GM23338 (cell line): ENCODE data around the gene AIF1L. TPM values are rescaled to one million over a fixed set of nuclear protein-coding genes. Genes with fewer than 3 reads are reported as not detected.
"Not testable (repeated sequence)": the region's sequence is repeated elsewhere in the genome, so short reads cannot be mapped to it uniquely, and the experiment has no call there.

Experiments used
- ATAC-seq: fragments of 200-7000 bp; cut with Tn5 transposase; 3 replicates; pipeline ENCODE4 v1.9.1; 2020
- DNase-seq: peaks from one replicate; pipeline ENCODE4 v3.0.0-alpha.2; 2015; ENCODE audit warnings: low spot score
- H2AFZ ChIP-seq: fragments of 200-600 bp; sonication (generic); 2 replicates; pipeline ENCODE4 v1.8.0; 2016; ENCODE audit warnings: antibody characterized with exemption, mild to moderate bottlenecking, moderate library complexity
- H3F3A ChIP-seq: fragments of 200-600 bp; sonication (generic); replicated peaks from 2 replicates; pipeline ENCODE4 v1.8.0; 2017; ENCODE audit warnings: antibody characterized with exemption, mixed run types, low read depth
- H3K27ac ChIP-seq: fragments of 200-600 bp; sonication (generic); 2 replicates; pipeline ENCODE4 v1.6.1; 2016; ENCODE audit warnings: low read depth
- H3K27me3 ChIP-seq: fragments of 200-600 bp; sonication (generic); 2 replicates; pipeline ENCODE4 v1.8.0; 2016; ENCODE audit warnings: mild to moderate bottlenecking, mixed run types, moderate library complexity; ENCODE audit not compliant: insufficient read depth
- H3K36me3 ChIP-seq: fragments of 200-600 bp; sonication (generic); 2 replicates; pipeline ENCODE4 v1.8.0; 2016; ENCODE audit warnings: mild to moderate bottlenecking; ENCODE audit not compliant: insufficient read depth
- H3K4me1 ChIP-seq: fragments of 200-600 bp; sonication (generic); 2 replicates; pipeline ENCODE4 v1.8.0; 2016; ENCODE audit warnings: mild to moderate bottlenecking, moderate library complexity; ENCODE audit not compliant: insufficient read depth
- H3K4me2 ChIP-seq: fragments of 200-600 bp; sonication (generic); 2 replicates; pipeline ENCODE4 v1.7.1; 2017; ENCODE audit warnings: mixed run types
- H3K4me3 ChIP-seq: fragments of 200-600 bp; sonication (generic); 2 replicates; pipeline ENCODE4 v1.6.1; 2016; ENCODE audit warnings: mixed run types
- H3K79me2 ChIP-seq: fragments of 200-600 bp; sonication (generic); replicated peaks from 2 replicates; pipeline ENCODE4 v1.8.0; 2017; ENCODE audit warnings: mild to moderate bottlenecking; ENCODE audit not compliant: insufficient read depth
- H3K9me2 ChIP-seq: fragments of 200-600 bp; sonication (generic); 2 replicates; pipeline ENCODE4 v1.8.0; 2017; ENCODE audit not compliant: insufficient read depth
- H4K20me1 ChIP-seq: fragments of 200-600 bp; sonication (generic); replicated peaks from 2 replicates; pipeline ENCODE4 v1.8.0; 2017; ENCODE audit warnings: mild to moderate bottlenecking; ENCODE audit not compliant: insufficient read depth
- H3K27ac Mint-ChIP-seq: 2 replicates; pipeline ENCODE4 v1.8.0; 2020; ENCODE audit warnings: inconsistent platforms, mild to moderate bottlenecking, moderate library complexity, mixed read lengths
- H3K27me3 Mint-ChIP-seq: 3 replicates; pipeline ENCODE4 v1.8.0; 2022; ENCODE audit warnings: low read depth, mild to moderate bottlenecking, moderate library complexity, mixed read lengths, inconsistent platforms; ENCODE audit not compliant: insufficient read depth, poor library complexity
- H3K36me3 Mint-ChIP-seq: 3 replicates; pipeline ENCODE4 v1.8.0; 2021; ENCODE audit warnings: low read depth, mild to moderate bottlenecking, inconsistent platforms, moderate library complexity, mixed read lengths
- H3K4me1 Mint-ChIP-seq: 3 replicates; pipeline ENCODE4 v1.8.0; 2020; ENCODE audit warnings: mild to moderate bottlenecking, inconsistent platforms, mixed read lengths
- H3K4me3 Mint-ChIP-seq: 3 replicates; pipeline ENCODE4 v1.8.0; 2021; ENCODE audit warnings: moderate library complexity, mild to moderate bottlenecking, inconsistent platforms, mixed read lengths
- H3K9me3 Mint-ChIP-seq: 3 replicates; pipeline ENCODE4 v1.8.0; 2020; ENCODE audit warnings: moderate library complexity, mild to moderate bottlenecking, inconsistent platforms, mixed read lengths
- CREB1 ChIP-seq: fragments of 250-450 bp; sonication (Bioruptor Pico); IDR thresholded peaks from 2 replicates; pipeline ENCODE4 v1.5.0; 2020; ENCODE audit warnings: low read depth, mild to moderate bottlenecking, moderate library complexity
- EZH2phosphoT487 ChIP-seq: fragments of 200-600 bp; sonication (generic); IDR thresholded peaks from one replicate; pipeline ENCODE4 v1.8.1; 2018; ENCODE audit warnings: antibody characterized with exemption; ENCODE audit not compliant: unreplicated experiment
- JUNB ChIP-seq: IDR thresholded peaks from one replicate; pipeline ENCODE4 v1.6.1; 2016; ENCODE audit warnings: antibody characterized with exemption; ENCODE audit not compliant: unreplicated experiment
- NANOG ChIP-seq: IDR thresholded peaks from 2 replicates; pipeline ENCODE4 v1.6.1; 2016; ENCODE audit warnings: antibody characterized with exemption, borderline replicate concordance
- POLR2AphosphoS5 ChIP-seq: IDR thresholded peaks from 2 replicates; pipeline ENCODE4 v1.6.1; 2016; ENCODE audit warnings: antibody characterized with exemption, low read depth
- REST ChIP-seq: IDR thresholded peaks from one replicate; pipeline ENCODE4 v1.6.1; 2018; ENCODE audit warnings: antibody characterized with exemption; ENCODE audit not compliant: unreplicated experiment
- STAT1 ChIP-seq: IDR thresholded peaks from one replicate; pipeline ENCODE4 v1.6.1; 2016; ENCODE audit warnings: antibody characterized with exemption; ENCODE audit not compliant: unreplicated experiment
- ZNF114 ChIP-seq: fragments of 250-450 bp; sonication (Bioruptor Pico); IDR thresholded peaks from 2 replicates; pipeline ENCODE4 v1.5.0; 2020; ENCODE audit warnings: mild to moderate bottlenecking, moderate library complexity
- ZNF331 ChIP-seq: fragments of 250-450 bp; sonication (Bioruptor Pico); IDR thresholded peaks from 2 replicates; pipeline ENCODE4 v1.5.0; 2020; ENCODE audit warnings: low read depth, mild to moderate bottlenecking, moderate library complexity
- polyA plus RNA-seq: library from polyadenylated mRNA; unstranded; fragments of >200 nt; fragmentation: Nextera tagmentation; extraction: Ambion mirVana; gene quantifications from 2 replicates; pipeline ENCODE4 v1.2.1, GENCODE V29; 2016
- total RNA-seq: library from RNA; depleted of rRNA; stranded (reverse); fragments of >200 nt; shearing (Covaris generic); gene quantifications from 2 replicates; pipeline ENCODE4 v1.2.3, GENCODE V29; 2014
- TF ChIP-seq, protein P1 (sequence below): IDR thresholded peaks from 2 replicates; pipeline ENCODE4 v1.6.1; 2016; ENCODE audit warnings: antibody characterized with exemption

The AIF1L gene
- total and polyA plus RNA-seq, 2 experiments from 2014 or later = 76.4 to 87.8 TPM

DNA sequence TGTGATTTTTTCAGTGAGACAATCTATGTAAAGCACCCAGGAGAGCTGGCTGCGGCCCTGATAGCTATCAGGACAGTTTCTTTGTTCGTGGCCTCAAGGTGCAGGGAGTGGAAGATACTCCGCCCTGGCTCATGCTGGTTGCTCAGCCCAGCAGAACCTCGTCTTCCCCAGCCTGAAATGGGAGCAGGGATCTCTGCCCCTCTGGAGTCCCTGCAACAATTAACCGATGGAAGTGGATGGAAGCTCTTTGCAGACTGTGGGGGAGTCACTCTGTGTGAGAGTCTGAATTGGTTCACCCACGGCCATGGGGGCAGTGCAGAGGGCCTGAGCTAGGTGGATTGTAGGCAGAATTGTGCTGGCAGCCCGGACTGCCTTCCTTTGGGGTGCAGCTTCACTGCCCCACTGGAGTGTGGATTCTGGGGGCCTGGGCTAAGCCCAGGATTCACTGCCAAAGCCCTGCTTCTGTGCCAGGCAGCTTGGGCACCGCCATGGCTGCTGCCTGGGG lies 2.8 kb downstream of the AIF1L start (continued):
- TF ChIP-seq REST (no peak), ZNF331 (CRISPR knock-in tag) (no peak), STAT1 (no peak), NANOG (no peak), ZNF114 (CRISPR knock-in tag) (no peak), POLR2AphosphoS5 (no peak), EZH2phosphoT487 (no peak), JUNB (no peak)
- TF ChIP-seq, protein P1, sequence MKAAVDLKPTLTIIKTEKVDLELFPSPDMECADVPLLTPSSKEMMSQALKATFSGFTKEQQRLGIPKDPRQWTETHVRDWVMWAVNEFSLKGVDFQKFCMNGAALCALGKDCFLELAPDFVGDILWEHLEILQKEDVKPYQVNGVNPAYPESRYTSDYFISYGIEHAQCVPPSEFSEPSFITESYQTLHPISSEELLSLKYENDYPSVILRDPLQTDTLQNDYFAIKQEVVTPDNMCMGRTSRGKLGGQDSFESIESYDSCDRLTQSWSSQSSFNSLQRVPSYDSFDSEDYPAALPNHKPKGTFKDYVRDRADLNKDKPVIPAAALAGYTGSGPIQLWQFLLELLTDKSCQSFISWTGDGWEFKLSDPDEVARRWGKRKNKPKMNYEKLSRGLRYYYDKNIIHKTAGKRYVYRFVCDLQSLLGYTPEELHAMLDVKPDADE = no peak

- DNase-seq, H3K4me3 ChIP-seq, H3K27me3 ChIP-seq, H4K20me1 ChIP-seq, H3K9me2 ChIP-seq, ATAC-seq, H3K4me3 Mint-ChIP-seq, H2AFZ ChIP-seq, H3K36me3 ChIP-seq, H3K9me3 Mint-ChIP-seq: not testable (repeated sequence)
- H3K79me2 ChIP-seq = peaks cover 20% of the 10 kb centered on the region
- Mint-ChIP-seq H3K4me1 (peaks cover 70% of the 10 kb centered on the region), H3K36me3 (peaks cover 34% of the 10 kb centered on the region), H3K27ac (peak overlapping the region; percentile 84), H3K27me3 (peaks cover 26% of the 10 kb centered on the region)
- H3K4me1 ChIP-seq = peaks cover 64% of the 10 kb centered on the region
- H3K27ac ChIP-seq = peak overlapping the region; percentile 84
- peaks cover 16% of the 10 kb centered on the region for H3F3A ChIP-seq
- peak overlapping the region; percentile 42 for H3K4me2 ChIP-seq
Measured at GRCh38 chr9:131099845-131100244, 3.5 kb downstream of the AIF1L start.

- Histone ChIP-seq H3F3A (peaks cover 16% of the 10 kb centered on the region), H3K9me2 (no peaks in the 10 kb centered on the region), H3K36me3 (no peaks in the 10 kb centered on the region), H3K27ac (peak overlapping the region; percentile 84), H3K27me3 (no peaks in the 10 kb centered on the region), H3K4me3 (no peak overlapping the region), H4K20me1 (no peaks in the 10 kb centered on the region; the same call in 1 of the 2 replicates), H3K79me2 (peaks cover 22% of the 10 kb centered on the region), H3K4me1 (peaks cover 64% of the 10 kb centered on the region), H2AFZ (no peak overlapping the region), H3K4me2 (peak overlapping the region; percentile 42)
- H3K4me3 Mint-ChIP-seq = no peak overlapping the region; the same call in 2 of the 3 replicates
- ATAC-seq (no peak), DNase-seq (peak; percentile 33)
- H3K27ac Mint-ChIP-seq = peak overlapping the region; percentile 84
- peaks cover 26% of the 10 kb centered on the region for H3K27me3 Mint-ChIP-seq
- H3K36me3 Mint-ChIP-seq = peaks cover 36% of the 10 kb centered on the region
- H3K9me3 Mint-ChIP-seq = no peaks in the 10 kb centered on the region; the same call in 2 of the 3 replicates
- peaks cover 71% of the 10 kb centered on the region for H3K4me1 Mint-ChIP-seq
- TF ChIP-seq POLR2AphosphoS5 (no peak), CREB1 (CRISPR knock-in tag) (no peak), EZH2phosphoT487 (no peak)
Measured at GRCh38 chr9:131100445-131100844, 4.1 kb downstream of the AIF1L start.
